Activated CD4-positive, alpha-beta T cell treated with anti-CD3 and anti-CD28 coated beads, Interleukin-2, amount 10 ng/mL, durations not matched to agents 7 days and 5 days (primary cell): ENCODE results near the gene POLH. TPM values are rescaled to one million over a fixed set of nuclear protein-coding genes. Genes with fewer than 3 reads are reported as not detected.
"Not testable (repeated sequence)": the region's sequence is repeated elsewhere in the genome, so short reads cannot be mapped to it uniquely, and the experiment has no call there.

Experiments used
- CTCF ChIA-PET: fragments of 350-600 bp; sonication (Branson Sonifier 250); formaldehyde crosslinking; loops from one replicate; lab custom pipeline; 2021; ENCODE audit warnings: antibody characterized with exemption; lab: Charles Lee
- POLR2A ChIA-PET: fragments of 350-600 bp; sonication (Branson Sonifier 250); formaldehyde crosslinking; loops from one replicate; lab custom pipeline; 2021; ENCODE audit warnings: antibody characterized with exemption; lab: Charles Lee
- DNase-seq: peaks from one replicate; pipeline ENCODE4 v3.0.0-alpha.2; 2020
- H3K27ac Mint-ChIP-seq: one replicate; pipeline ENCODE4 v1.8.0; 2021; ENCODE audit warnings: mild to moderate bottlenecking, moderate library complexity, mixed read lengths
- H3K27me3 Mint-ChIP-seq: one replicate; pipeline ENCODE4 v1.8.0; 2021; ENCODE audit warnings: mixed read lengths
- H3K36me3 Mint-ChIP-seq: one replicate; pipeline ENCODE4 v1.8.0; 2021; ENCODE audit warnings: low read depth, mixed read lengths
- H3K4me1 Mint-ChIP-seq: one replicate; pipeline ENCODE4 v1.8.0; 2021; ENCODE audit warnings: mixed read lengths
- H3K4me3 Mint-ChIP-seq: one replicate; pipeline ENCODE4 v1.8.0; 2021; ENCODE audit warnings: mild to moderate bottlenecking, moderate library complexity, mixed read lengths
- H3K9me3 Mint-ChIP-seq: one replicate; pipeline ENCODE4 v1.8.0; 2021; ENCODE audit warnings: mixed read lengths
- total RNA-seq, 2 experiments: library from RNA; stranded (reverse); gene quantifications; one replicate each; pipeline ENCODE4 v1.2.3, GENCODE V29; 2021

POLH gene
- total RNA-seq, 2 experiments from 2014 or later: 80.3 to 87.0 TPM

DNA sequence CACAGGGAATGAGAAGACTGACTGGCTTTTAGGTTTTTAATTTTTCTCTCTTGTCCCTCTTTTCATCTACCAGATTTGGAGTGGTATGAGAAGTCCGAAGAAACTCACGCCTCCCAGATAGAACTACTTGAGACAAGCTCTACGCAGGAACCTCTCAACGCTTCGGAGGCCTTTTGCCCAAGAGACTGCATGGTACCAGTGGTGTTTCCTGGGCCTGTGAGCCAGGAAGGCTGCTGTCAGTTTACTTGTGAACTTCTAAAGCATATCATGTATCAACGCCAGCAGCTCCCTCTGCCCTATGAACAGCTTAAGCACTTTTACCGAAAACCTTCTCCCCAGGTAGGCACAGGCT is 60.3 kb downstream of the POLH start:
- POLR2A ChIA-PET: interaction anchor here (0.5 kb wide), 1 partner anchor 262 kb away, joined by 5 read pairs; no protein-coding TSS in a partner anchor
- peaks cover 47% of the 10 kb centered on the region for H3K4me1 Mint-ChIP-seq

DNA sequence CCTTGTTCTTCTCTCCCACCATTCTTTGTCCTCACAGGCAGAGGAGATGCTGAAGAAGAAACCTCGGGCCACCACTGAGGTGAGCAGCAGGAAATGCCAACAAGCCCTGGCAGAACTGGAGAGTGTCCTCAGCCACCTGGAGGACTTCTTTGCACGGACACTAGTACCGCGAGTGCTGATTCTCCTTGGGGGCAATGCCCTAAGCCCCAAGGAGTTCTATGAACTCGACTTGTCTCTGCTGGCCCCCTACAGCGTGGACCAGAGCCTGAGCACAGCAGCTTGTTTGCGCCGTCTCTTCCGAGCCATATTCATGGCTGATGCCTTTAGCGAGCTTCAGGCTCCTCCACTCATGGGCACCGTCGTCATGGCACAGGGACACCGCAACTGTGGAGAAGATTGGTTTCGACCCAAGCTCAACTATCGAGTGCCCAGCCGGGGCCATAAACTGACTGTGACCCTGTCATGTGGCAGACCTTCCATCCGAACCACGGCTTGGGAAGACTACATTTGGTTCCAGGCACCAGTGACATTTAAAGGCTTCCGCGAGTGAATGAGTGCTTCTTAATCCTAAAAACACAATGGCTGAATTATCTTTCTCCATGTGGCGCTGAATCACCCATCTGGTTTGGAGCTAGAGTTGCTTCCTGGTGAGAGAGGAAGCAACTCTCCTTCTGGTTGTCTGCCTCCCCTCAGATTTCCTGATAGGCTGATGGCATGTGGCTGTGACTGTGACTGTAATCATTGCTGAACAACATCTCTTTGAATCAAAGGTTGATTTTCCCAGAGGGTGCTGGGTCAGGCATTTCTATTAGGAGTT is 64.2 kb downstream of the POLH start:
- Mint-ChIP-seq H3K4me1 (peaks cover 51% of the 10 kb centered on the region), H3K27ac (peak overlapping the region; percentile 5), H3K27me3 (no peaks in the 10 kb centered on the region), H3K36me3 (peaks cover 52% of the 10 kb centered on the region), H3K9me3 (no peaks in the 10 kb centered on the region), H3K4me3 (no peak overlapping the region)
- ChIA-PET CTCF (interaction anchor here (0.7 to 1.9 kb wide), 3 partner anchors 11 to 440 kb away, joined by 3 to 7 read pairs (median 3); partner anchors contain the start of gene GTPBP2), POLR2A (no interaction called here)
- no peak for DNase-seq

More for the DNA sequence above, 60.3 kb downstream of the POLH start:
- Mint-ChIP-seq H3K27ac (peak overlapping the region; percentile 93), H3K36me3 (peaks cover 44% of the 10 kb centered on the region), H3K4me3 (peak overlapping the region; percentile 98), H3K27me3 (no peaks in the 10 kb centered on the region), H3K9me3 (no peaks in the 10 kb centered on the region)
- DNase-seq: peak; percentile 34
- CTCF ChIA-PET: interaction anchor here (0.6 to 2.8 kb wide), 5 partner anchors 9 to 133 kb away, joined by 3 to 11 read pairs (median 6); partner anchors contain the start of gene RSPH9

DNA sequence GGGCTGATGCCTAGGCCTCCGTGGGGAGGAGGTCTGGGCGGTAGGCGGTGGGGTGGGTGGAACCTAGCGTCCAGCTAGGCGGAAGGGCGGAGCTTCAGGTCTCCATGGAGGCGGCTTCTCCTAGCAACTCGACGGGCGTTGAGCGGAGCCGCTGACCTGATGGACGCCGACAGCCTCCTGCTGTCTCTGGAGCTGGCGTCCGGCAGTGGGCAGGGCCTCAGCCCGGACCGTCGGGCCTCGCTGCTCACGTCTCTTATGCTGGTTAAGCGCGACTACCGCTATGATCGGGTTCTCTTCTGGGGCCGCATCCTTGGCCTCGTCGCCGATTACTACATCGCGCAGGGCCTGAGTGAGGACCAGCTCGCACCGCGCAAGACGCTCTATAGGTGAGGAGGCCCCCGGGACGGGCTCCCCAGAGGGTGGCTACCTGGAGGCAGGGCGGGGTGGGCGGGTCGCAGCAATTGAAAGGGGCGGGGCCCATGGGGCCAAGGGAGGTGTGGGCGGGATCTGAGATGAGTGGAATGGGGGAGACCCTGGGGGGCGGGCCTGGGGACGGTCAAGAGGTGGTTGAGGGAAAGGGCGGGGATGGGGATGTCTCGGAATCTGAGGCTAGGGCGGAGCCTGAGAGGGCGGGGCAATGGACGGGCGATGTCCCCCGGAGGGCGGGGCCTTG is 69.1 kb downstream of the POLH start, which contains the start of gene RSPH9:
Gene RSPH9, plus strand, starts transcription at position 97 of the 673 bp plus-strand sequence. Its CDS starts 63 bp downstream, at position 160.
- CTCF ChIA-PET: interaction anchor here (0.7 to 2.7 kb wide), 7 partner anchors 9 to 487 kb away, joined by 3 to 11 read pairs (median 4); partner anchors contain the start of genes MAD2L1BP and VEGFA
- peak within 1 kb of the TSS; percentile 70 for H3K4me3 Mint-ChIP-seq
- peak; percentile 70 for DNase-seq
- peaks cover 22% of the 10 kb centered on the region for H3K36me3 Mint-ChIP-seq
- POLR2A ChIA-PET: interaction anchor here (1.0 kb wide), 1 partner anchor 15 kb away, joined by 5 read pairs; the partner anchor contains the start of gene GTPBP2
- no peaks in the 10 kb centered on the region for H3K27me3 Mint-ChIP-seq
- H3K9me3 Mint-ChIP-seq: no peaks in the 10 kb centered on the region
- no peak within 1 kb of the TSS for H3K27ac Mint-ChIP-seq
- peaks cover 27% of the 10 kb centered on the region for H3K4me1 Mint-ChIP-seq

DNA sequence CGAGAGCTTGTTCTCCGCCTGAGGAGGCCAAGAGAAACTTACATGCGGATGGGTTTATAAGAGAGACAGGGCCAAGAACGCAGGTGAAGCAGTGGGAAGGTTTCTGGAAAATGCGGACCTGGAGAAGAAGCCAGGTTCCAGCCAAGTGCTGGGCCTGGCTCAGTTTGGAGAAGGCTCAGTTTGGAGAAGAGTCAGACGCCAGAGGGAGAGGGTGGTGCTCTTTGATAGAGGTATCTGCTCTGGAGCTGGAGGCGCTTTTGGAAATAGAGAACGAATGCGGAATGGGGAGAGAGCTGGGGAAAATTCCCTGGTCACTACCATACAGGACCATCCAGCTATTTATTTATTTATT is 69.6 kb downstream of the POLH start:
- ChIA-PET CTCF (interaction anchor here (0.7 to 2.7 kb wide), 9 partner anchors 9 to 487 kb away, joined by 3 to 11 read pairs (median 4); partner anchors contain the start of genes MAD2L1BP and VEGFA), POLR2A (interaction anchor here (1.0 kb wide), 1 partner anchor 16 kb away, joined by 5 read pairs; the partner anchor contains the start of gene GTPBP2)
- Mint-ChIP-seq H3K36me3 (peaks cover 17% of the 10 kb centered on the region), H3K9me3 (no peaks in the 10 kb centered on the region), H3K27ac (no peak overlapping the region), H3K4me1 (peaks cover 21% of the 10 kb centered on the region), H3K27me3 (no peaks in the 10 kb centered on the region), H3K4me3 (peak overlapping the region; percentile 70)
- no peak for DNase-seq

DNA sequence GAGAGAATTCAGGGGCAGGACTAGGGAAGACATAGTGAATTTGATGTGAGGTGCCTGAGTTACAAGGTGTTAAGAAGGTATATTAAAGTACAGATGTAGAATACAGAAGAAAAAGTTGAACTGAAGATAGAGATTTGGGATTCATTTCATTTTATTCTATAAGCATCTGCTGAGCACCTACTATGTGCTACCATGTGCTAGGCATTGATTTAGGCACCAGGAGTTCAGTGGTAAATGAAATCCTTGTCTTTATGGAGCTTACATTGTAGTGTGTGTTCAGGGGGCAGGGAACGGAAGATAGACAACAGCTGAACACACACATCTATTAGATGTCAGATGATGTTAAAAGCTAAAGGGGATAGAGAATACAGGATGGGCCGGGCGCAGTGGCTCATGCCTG is 71.6 kb downstream of the POLH start:
- no peak overlapping the region for H3K4me3 Mint-ChIP-seq
- ChIA-PET POLR2A (no interaction called here), CTCF (interaction anchor here (1.8 to 2.0 kb wide), 2 partner anchors 18 to 19 kb away, joined by 5 to 6 read pairs; no protein-coding TSS in a partner anchor)
- H3K36me3 Mint-ChIP-seq: peaks cover 5% of the 10 kb centered on the region
- DNase-seq: no peak
- no peak overlapping the region for H3K27ac Mint-ChIP-seq
- H3K9me3 Mint-ChIP-seq: no peaks in the 10 kb centered on the region
- H3K27me3 Mint-ChIP-seq: no peaks in the 10 kb centered on the region
- H3K4me1 Mint-ChIP-seq: peaks cover 17% of the 10 kb centered on the region

DNA sequence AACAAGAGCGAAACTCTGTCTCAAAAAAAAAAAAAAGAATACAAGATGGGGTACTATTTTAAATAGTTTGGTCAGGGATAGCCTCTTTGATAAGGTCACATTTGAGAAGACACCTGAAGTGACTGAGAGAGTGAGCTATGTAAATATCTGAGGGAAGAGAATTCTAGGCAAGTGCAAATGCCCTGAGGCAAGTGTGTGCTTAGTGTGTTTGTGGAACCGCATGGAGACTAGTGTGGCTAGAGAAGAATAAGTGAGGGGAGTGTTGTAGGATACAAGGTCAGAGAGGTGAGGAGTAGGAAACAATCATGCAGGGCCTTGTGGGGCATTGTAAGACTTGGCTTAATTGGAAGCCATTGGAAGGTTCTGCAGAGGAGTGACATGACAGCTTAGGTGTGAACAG is 72.3 kb downstream of the POLH start:
- no peak overlapping the region for H3K27ac Mint-ChIP-seq
- H3K4me3 Mint-ChIP-seq: no peak overlapping the region
- peaks cover 13% of the 10 kb centered on the region for H3K4me1 Mint-ChIP-seq
- POLR2A ChIA-PET: no interaction called here
- H3K36me3 Mint-ChIP-seq: no peaks in the 10 kb centered on the region
- no peaks in the 10 kb centered on the region for H3K9me3 Mint-ChIP-seq
- CTCF ChIA-PET: interaction anchor here (2.0 kb wide), 1 partner anchor 19 kb away, joined by 5 read pairs; no protein-coding TSS in a partner anchor
- H3K27me3 Mint-ChIP-seq: no peaks in the 10 kb centered on the region
- no peak for DNase-seq

DNA sequence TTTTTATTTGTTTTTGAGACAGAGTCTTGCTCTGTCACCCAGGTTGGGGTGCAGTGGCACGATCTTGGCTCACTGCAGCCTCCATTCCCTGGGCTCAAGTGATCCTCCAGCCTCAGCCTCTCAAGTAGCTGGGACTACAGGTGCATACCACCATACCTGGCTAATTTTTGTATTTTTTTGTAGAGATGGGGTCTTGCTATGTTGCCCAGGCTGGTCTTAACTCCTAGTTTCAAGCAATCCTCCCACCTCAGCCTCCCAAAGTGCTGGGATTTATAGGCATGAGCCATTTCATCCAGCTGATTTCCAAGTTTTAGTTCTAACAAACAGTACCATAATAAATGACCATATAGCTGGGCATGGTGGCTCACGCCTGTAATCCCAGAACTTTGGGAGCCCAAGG is 76.8 kb downstream of the POLH start:
- DNase-seq, H3K4me1 Mint-ChIP-seq, H3K9me3 Mint-ChIP-seq, H3K36me3 Mint-ChIP-seq, H3K4me3 Mint-ChIP-seq, H3K27me3 Mint-ChIP-seq, H3K27ac Mint-ChIP-seq, POLR2A ChIA-PET: not testable (repeated sequence)
- CTCF ChIA-PET: interaction anchor here (1.4 kb wide), 1 partner anchor 14 kb away, joined by 3 read pairs; no protein-coding TSS in a partner anchor

DNA sequence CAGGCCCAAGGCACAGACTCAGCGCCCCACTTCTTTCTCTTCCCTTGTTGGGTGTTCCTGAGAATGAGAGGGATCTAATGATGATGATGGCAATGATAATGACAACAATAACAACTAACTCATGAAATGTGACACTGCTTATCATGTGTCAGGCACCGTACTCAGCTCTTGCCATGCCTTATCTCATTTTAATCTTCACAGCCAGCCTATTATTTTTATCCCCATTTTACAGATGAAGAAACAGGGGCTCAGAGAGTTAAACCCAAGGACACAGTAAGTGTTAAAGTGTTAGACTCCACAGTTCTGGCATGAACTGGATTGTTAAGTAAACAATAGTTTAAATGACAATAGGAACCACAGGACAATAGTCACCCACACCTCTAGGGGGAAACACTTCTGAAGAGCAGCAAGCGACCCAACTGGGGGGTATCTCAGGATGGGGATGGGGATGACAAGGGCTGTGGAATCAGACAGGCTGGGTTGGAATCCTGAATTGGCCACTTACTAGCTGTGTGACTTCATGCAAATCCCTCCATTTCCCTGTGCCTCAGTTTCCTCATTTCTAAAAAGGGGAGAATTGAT is 81.3 kb downstream of the POLH start:
- no peak for DNase-seq
- Mint-ChIP-seq H3K4me1 (peaks cover 7% of the 10 kb centered on the region), H3K27ac (no peak overlapping the region), H3K27me3 (no peaks in the 10 kb centered on the region), H3K4me3 (no peak overlapping the region), H3K9me3 (no peaks in the 10 kb centered on the region), H3K36me3 (no peaks in the 10 kb centered on the region)
- ChIA-PET CTCF (interaction anchor here (1.0 to 1.7 kb wide), 4 partner anchors 9 to 20 kb away, joined by 3 to 6 read pairs (median 4); no protein-coding TSS in a partner anchor), POLR2A (no interaction called here)

DNA sequence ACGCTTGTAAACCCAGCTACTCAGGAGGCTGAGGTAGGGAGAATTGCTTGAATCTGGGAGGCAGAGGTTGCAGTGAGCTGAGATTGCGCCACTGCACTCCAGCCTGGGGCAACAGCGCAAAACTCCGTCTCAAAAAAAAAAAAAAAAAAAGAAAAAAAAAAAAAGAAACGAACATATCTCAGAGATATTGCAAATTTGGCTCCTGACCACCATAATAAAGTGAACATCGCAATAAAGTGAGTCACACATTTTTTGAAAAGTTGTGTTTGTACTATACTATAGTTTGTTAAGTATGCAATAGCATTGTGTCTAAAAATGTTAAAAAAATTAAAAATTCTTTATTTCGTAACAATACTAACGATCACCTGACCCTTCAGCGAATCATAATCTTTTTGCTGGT is 82.2 kb downstream of the POLH start:
- CTCF ChIA-PET: interaction anchor here (1.0 kb wide), 1 partner anchor 21 kb away, joined by 3 read pairs; no protein-coding TSS in a partner anchor
- Mint-ChIP-seq H3K27ac (no peak overlapping the region), H3K27me3 (no peaks in the 10 kb centered on the region), H3K9me3 (no peaks in the 10 kb centered on the region), H3K4me1 (peaks cover 13% of the 10 kb centered on the region), H3K4me3 (no peak overlapping the region), H3K36me3 (no peaks in the 10 kb centered on the region)
- DNase-seq: no peak
- POLR2A ChIA-PET: no interaction called here

DNA sequence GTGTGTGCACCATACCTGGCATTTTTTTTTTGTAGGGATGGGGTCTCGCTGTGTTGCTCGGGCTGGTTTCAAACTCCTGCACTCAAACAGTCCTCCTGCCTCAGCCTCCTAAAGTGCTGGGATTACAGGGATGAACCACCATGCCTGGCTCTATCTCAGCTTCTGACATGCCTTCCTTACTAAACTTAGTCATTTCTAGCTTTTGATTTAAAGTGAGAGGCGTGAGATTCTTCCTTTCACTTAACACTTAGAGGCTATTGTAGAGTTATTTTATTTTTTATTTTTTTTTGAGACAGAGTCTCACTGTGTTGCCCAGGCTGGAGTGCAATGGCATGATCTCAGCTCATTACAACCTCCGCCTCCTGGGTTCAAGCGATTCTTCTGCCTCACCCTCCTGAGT is 87.0 kb downstream of the POLH start:
- DNase-seq, H3K27me3 Mint-ChIP-seq, H3K27ac Mint-ChIP-seq, POLR2A ChIA-PET, H3K4me3 Mint-ChIP-seq, H3K9me3 Mint-ChIP-seq, H3K36me3 Mint-ChIP-seq: not testable (repeated sequence)
- H3K4me1 Mint-ChIP-seq: peaks cover 23% of the 10 kb centered on the region
- CTCF ChIA-PET: interaction anchor here (0.9 kb wide), 1 partner anchor 32 kb away, joined by 3 read pairs; no protein-coding TSS in a partner anchor
